Fibroblast of the aortic adventitia (primary cell): ENCODE data around the gene STIMATE. TPM values are rescaled to one million over a fixed set of nuclear protein-coding genes. Genes with fewer than 3 reads are reported as not detected.

Experiments
- DNase-seq: peaks from one replicate; pipeline ENCODE4 v3.0.0-alpha.2; 2010; ENCODE audit warnings: low read depth
- H3K4me3 ChIP-seq: 2 replicates; pipeline ENCODE4 v1.5.1; 2011; ENCODE audit warnings: low read depth, mild to moderate bottlenecking, control low read depth, low read length, moderate library complexity
- total RNA-seq: library from RNA; depleted of rRNA; stranded (reverse); fragments of >200 nt; gene quantifications from 2 replicates; pipeline ENCODE4 v1.2.3, GENCODE V29; 2012; ENCODE audit warnings: low replicate concordance
- TF ChIP-seq, protein P1 (sequence below): IDR thresholded peaks from 2 replicates; pipeline ENCODE4 v1.5.1; 2011; ENCODE audit warnings: mild to moderate bottlenecking, low read length, control low read depth, inconsistent platforms; ENCODE audit not compliant: insufficient read depth

STIMATE gene
- total RNA-seq, 1 donor, result 13.1 TPM

DNA sequence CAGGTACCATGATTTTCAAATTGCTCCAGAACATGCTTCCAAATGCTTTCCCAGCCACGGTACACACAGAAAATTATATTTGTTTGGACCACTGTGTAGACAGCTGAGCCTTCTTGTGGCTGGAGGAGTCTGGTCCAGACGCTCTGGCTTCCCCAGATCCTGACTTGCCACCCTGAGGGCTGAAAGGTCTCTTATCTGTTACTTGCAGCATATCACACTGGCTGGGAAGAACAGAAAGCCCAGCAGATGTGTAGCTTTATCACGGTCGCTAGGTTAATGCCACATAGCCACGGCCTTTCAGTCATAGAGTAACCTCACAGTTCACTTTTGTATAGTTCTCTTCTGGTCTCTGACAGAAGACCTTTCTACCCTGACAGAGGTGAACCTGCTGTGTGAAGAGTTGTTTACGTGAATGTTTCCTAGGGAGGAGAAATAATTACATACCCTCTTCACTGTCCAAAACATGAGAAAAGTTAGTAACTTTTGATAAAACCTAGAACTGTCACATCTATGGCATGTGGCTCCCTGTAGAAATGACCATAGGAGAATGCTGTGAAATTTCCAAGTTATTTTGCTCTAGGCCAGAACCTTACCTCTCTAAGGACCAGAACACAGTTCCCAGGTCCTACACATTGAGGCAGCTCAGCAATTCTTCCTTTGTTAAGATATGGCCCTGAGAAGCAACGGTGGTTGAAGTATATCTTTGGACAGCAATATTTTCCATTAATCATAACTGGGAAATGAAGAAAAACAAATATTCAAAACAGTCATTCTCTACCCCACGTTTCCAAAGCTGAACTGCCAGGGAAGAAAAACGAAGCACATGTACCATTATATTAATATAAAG lies 15.8 kb upstream of the STIMATE start:
- TF ChIP-seq, protein P1, sequence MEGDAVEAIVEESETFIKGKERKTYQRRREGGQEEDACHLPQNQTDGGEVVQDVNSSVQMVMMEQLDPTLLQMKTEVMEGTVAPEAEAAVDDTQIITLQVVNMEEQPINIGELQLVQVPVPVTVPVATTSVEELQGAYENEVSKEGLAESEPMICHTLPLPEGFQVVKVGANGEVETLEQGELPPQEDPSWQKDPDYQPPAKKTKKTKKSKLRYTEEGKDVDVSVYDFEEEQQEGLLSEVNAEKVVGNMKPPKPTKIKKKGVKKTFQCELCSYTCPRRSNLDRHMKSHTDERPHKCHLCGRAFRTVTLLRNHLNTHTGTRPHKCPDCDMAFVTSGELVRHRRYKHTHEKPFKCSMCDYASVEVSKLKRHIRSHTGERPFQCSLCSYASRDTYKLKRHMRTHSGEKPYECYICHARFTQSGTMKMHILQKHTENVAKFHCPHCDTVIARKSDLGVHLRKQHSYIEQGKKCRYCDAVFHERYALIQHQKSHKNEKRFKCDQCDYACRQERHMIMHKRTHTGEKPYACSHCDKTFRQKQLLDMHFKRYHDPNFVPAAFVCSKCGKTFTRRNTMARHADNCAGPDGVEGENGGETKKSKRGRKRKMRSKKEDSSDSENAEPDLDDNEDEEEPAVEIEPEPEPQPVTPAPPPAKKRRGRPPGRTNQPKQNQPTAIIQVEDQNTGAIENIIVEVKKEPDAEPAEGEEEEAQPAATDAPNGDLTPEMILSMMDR, result no peak
- H3K4me3 ChIP-seq, result no peak overlapping the region
- no peak for DNase-seq

DNA sequence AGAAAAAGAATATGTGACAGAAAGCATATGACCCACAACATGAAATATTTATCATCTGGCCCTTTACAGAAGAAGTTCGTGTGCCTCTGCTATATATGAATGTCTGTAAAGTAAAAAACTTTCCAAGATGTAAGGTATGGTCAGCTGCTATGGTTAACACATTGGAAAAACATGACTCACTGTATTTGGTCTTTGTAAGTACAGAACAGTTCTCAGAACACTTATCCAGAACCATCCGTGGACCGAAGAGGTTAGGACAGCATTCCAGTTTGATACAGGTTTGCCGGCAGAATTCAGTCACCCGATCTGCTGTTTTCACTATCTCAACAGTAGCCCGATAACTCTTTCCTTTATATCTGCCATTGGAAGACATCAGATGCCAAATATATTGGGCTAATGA lies 13.5 kb upstream of the STIMATE start:
- TF ChIP-seq, protein P1, result no peak
- no peak overlapping the region for H3K4me3 ChIP-seq
- no peak for DNase-seq

DNA sequence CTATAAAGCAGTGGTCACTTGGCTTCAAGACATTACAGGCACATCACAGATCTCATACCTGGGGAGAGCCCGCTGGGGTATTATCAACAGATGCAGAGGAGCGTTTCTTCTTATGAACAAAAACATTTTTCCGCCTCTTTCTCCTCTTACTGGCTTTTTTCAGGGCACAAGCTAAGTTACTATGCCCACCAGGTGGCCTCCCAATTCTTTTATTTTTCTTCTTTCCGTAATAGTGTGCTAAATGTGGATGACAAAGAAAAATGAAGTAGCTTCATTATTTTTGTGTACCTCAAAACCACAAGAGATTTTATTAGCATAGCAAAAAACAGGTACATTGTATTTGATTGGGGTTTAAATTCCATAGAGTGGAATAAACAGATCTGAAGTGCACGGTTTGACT lies 10.1 kb upstream of the STIMATE start:
- no peak for DNase-seq
- no peak overlapping the region for H3K4me3 ChIP-seq
- TF ChIP-seq, protein P1, result no peak

DNA sequence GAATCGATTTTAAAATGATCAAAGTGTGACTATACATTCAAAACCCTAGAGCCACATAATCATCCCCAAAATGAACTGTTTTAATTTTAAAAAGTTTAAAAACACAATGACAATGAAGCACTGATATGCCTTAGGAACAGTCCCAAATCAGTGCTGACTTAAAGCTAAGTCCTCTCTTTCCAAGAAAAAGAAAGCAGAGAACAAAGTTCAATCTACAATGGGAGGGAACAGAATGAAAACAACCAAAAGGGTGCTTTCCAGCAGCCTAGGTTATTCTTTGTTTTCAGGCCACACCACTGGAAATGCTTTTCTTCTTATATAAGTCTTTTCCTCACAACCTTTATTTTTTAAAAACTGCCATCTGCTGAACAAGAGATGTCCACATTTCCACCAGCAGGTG lies 7.2 kb upstream of the STIMATE start:
- no peak overlapping the region for H3K4me3 ChIP-seq
- DNase-seq, result no peak
- TF ChIP-seq, protein P1, result no peak

DNA sequence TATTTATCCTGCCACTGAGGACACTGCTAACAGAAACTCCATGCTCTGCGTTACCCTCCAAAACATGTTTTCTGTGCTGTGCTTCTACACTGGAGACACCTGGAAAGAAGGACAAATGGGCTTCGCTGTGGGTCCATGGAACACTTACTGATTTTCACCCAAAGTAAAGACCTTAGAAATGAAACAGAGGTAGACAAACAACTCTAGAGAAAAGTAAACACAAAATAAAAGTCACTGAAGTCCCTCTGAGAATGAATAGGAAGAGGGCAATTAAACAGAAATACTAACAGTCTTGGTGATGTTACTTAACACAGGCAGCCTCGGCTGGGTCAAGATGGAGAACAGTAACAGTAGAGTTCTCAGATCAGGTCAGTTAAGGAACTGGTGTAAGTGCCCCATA lies 6.7 kb upstream of the STIMATE start:
- TF ChIP-seq, protein P1, result no peak
- no peak overlapping the region for H3K4me3 ChIP-seq
- no peak for DNase-seq

DNA sequence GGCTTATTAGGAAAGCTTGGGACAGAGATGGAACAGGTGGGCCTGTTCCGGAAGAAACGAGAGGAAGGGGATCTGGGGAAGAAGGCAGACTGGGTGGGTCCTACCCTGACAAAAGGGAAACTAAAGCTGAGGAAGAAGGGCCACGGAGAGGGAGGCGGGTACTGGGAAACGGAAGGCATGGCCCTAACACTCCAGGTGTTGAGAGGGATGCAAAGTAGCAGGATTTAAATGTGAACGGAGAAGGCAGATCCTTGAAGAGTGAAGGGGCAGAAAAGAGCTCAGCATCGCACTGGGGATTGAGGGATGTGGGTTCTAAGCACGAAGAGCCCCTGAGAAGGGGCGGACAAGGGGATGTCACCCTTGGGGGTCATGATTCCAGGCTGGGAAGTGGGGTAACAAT lies 735 bp downstream of the STIMATE start:
- DNase-seq, result no peak
- peak overlapping the region; percentile 91 for H3K4me3 ChIP-seq
- TF ChIP-seq, protein P1, result no peak
